Measurements from ENCODE around the gene ECSIT. TPM values are rescaled to one million over a fixed set of nuclear protein-coding genes. Genes with fewer than 3 reads are reported as not detected.

ECSIT gene
- polyA plus RNA-seq, 1 donor from 2014 or later = 98.3 TPM

DNA sequence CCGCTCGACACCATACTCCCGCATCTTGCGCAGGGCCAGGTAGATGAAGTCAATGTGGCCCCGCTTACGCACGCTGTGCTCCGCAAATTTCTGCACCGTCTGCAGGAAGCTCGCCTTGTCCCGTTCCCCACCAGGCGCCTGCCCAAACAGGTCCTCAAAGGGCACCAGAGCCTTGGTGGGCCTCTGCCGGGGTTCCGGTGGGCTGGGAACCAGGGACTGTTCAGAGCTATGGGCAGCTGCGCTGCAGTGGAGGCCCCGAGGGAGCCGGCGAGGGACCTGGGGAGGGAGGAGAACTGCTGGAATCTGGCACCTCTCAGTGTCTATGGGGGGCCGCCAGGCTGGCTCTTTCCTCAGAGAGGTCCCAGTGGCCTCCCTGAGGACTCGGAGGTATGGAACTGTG is 15.0 kb downstream of the ECSIT start:
- Histone ChIP-seq H3K9ac (ENCODE audit: low read length) (no peak overlapping the region), H3K4me3 (ENCODE audit: low read length) (no peak overlapping the region), H3K27me3 (ENCODE audit: insufficient read depth, low read depth, low read length) (no peaks in the 10 kb centered on the region), H3K4me2 (ENCODE audit: low read length) (no peak overlapping the region), H4K20me1 (ENCODE audit: insufficient read depth) (no peaks in the 10 kb centered on the region), H3F3A (ENCODE audit: insufficient read depth, low read length, poor library complexity, severe bottlenecking) (no peaks in the 10 kb centered on the region), H3K9me3 (ENCODE audit: low read length) (no peaks in the 10 kb centered on the region), H3K27ac (ENCODE audit: low read length) (no peak overlapping the region), H2AFZ (ENCODE audit: low read depth, low read length) (no peak overlapping the region), H3K79me2 (replicated peaks; ENCODE audit: insufficient read depth, low read length) (no peaks in the 10 kb centered on the region), H3K36me3 (ENCODE audit: insufficient read depth, low read length) (no peaks in the 10 kb centered on the region), H3K9me2 (ENCODE audit: insufficient read depth, low read length) (no peaks in the 10 kb centered on the region)
- no peak for TF ChIP-seq EZH2 (IDR thresholded peaks at IDR 0.05; ENCODE audit: borderline replicate concordance, insufficient read depth, low read length, poor library complexity, severe bottlenecking)
- TF ChIP-seq POLR2AphosphoS5 (IDR thresholded peaks at IDR 0.05) = no peak
- TF ChIP-seq EP300 (conservative IDR thresholded peaks at IDR 0.05; ENCODE audit: poor library complexity, severe bottlenecking) = no peak
- no peak for TF ChIP-seq SMC3 (conservative IDR thresholded peaks at IDR 0.05; ENCODE audit: poor library complexity)
- TF ChIP-seq, protein P1, sequence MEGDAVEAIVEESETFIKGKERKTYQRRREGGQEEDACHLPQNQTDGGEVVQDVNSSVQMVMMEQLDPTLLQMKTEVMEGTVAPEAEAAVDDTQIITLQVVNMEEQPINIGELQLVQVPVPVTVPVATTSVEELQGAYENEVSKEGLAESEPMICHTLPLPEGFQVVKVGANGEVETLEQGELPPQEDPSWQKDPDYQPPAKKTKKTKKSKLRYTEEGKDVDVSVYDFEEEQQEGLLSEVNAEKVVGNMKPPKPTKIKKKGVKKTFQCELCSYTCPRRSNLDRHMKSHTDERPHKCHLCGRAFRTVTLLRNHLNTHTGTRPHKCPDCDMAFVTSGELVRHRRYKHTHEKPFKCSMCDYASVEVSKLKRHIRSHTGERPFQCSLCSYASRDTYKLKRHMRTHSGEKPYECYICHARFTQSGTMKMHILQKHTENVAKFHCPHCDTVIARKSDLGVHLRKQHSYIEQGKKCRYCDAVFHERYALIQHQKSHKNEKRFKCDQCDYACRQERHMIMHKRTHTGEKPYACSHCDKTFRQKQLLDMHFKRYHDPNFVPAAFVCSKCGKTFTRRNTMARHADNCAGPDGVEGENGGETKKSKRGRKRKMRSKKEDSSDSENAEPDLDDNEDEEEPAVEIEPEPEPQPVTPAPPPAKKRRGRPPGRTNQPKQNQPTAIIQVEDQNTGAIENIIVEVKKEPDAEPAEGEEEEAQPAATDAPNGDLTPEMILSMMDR (IDR thresholded peaks at IDR 0.05; ENCODE audit: poor library complexity, severe bottlenecking) = no peak
- TF ChIP-seq, protein P2, sequence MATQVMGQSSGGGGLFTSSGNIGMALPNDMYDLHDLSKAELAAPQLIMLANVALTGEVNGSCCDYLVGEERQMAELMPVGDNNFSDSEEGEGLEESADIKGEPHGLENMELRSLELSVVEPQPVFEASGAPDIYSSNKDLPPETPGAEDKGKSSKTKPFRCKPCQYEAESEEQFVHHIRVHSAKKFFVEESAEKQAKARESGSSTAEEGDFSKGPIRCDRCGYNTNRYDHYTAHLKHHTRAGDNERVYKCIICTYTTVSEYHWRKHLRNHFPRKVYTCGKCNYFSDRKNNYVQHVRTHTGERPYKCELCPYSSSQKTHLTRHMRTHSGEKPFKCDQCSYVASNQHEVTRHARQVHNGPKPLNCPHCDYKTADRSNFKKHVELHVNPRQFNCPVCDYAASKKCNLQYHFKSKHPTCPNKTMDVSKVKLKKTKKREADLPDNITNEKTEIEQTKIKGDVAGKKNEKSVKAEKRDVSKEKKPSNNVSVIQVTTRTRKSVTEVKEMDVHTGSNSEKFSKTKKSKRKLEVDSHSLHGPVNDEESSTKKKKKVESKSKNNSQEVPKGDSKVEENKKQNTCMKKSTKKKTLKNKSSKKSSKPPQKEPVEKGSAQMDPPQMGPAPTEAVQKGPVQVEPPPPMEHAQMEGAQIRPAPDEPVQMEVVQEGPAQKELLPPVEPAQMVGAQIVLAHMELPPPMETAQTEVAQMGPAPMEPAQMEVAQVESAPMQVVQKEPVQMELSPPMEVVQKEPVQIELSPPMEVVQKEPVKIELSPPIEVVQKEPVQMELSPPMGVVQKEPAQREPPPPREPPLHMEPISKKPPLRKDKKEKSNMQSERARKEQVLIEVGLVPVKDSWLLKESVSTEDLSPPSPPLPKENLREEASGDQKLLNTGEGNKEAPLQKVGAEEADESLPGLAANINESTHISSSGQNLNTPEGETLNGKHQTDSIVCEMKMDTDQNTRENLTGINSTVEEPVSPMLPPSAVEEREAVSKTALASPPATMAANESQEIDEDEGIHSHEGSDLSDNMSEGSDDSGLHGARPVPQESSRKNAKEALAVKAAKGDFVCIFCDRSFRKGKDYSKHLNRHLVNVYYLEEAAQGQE (IDR thresholded peaks at IDR 0.05; ENCODE audit: borderline replicate concordance) = no peak
- TF ChIP-seq MXI1 (conservative IDR thresholded peaks at IDR 0.05; ENCODE audit: poor library complexity, severe bottlenecking) = no peak
- TF ChIP-seq RAD21 (conservative IDR thresholded peaks at IDR 0.05) = no peak
- no peak for TF ChIP-seq TAF1 (IDR thresholded peaks at IDR 0.05; ENCODE audit: low read depth)

DNA sequence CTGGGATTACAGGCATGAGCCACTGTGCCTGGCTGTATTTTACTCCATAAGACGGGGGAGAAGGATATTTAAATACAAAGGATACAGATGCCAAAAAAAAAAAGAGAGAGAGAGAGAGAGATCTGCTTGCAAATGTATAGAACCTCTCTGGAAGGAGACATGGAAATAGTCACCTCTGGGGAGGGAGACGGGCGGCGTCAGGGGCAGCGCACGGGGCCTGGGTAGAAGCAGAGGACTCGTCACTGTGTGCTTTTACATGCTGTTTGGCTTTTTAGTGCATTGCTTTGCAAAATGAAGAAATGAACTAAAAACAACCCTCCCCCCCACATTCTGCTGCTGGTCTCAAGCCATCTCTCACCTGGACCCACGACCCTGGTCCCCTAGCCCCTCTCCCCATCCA is 18.5 kb downstream of the ECSIT start:
- Histone ChIP-seq H3K9me2 (ENCODE audit: insufficient read depth, low read length) (no peaks in the 10 kb centered on the region), H3K79me2 (replicated peaks; ENCODE audit: insufficient read depth, low read length) (no peaks in the 10 kb centered on the region), H3K27me3 (ENCODE audit: insufficient read depth, low read depth, low read length) (no peaks in the 10 kb centered on the region), H3K9me3 (ENCODE audit: low read length) (no peaks in the 10 kb centered on the region), H3K4me3 (ENCODE audit: low read length) (no peak overlapping the region), H3F3A (ENCODE audit: insufficient read depth, low read length, poor library complexity, severe bottlenecking) (no peaks in the 10 kb centered on the region), H3K36me3 (ENCODE audit: insufficient read depth, low read length) (no peaks in the 10 kb centered on the region), H4K20me1 (ENCODE audit: insufficient read depth) (no peaks in the 10 kb centered on the region), H3K27ac (ENCODE audit: low read length) (no peak overlapping the region), H3K4me2 (ENCODE audit: low read length) (no peak overlapping the region), H3K9ac (ENCODE audit: low read length) (no peak overlapping the region), H2AFZ (ENCODE audit: low read depth, low read length) (no peak overlapping the region)
- no peak for TF ChIP-seq MXI1 (conservative IDR thresholded peaks at IDR 0.05; ENCODE audit: poor library complexity, severe bottlenecking)

Measured in neural cell (in vitro differentiated cells).